ENCODE data around the gene HEMK1.

HEMK1 gene

DNA sequence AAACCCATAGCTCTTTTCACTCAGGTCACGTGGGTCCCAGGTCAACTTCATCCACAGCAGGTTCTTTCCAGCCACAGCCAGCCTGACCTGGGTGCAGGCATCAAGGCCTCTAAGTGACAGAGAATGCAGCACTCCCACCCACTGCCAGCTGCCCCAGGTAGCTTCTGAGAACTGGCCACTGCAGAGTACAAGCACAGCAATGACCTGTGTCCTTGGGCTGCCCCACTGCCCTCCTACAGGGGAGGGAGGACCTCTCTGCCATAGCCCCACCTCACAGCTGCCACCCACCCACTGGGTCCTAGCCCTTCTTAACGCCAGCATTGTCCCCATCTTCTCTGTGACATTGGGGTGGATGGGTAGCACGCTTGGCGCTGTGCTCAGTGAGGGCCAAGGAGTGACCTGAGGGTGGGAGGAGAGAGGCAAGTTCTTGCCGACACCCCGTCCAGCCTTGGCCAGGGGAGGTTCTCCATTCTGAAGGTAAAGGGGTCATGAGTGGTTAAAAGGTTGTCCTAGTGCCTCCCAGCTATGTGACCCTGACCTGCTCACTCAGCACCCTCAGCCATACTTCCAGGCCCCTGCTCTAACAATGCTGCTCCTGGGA lies 29.9 kb downstream of the HEMK1 start:
- TF ChIP-seq CTCF (IDR thresholded peaks at IDR 0.05; ENCODE audit: low read depth, low read length): no peak
- Histone ChIP-seq H3K4me1 (peaks cover 18% of the 10 kb centered on the region), H3K36me3 (no peaks in the 10 kb centered on the region), H3K9me3 (no peaks in the 10 kb centered on the region), H3K4me3 (ENCODE audit: low read depth, low read length) (no peak overlapping the region), H3K27me3 (no peaks in the 10 kb centered on the region)
- DNase-seq: no peak

GRCh38 chr3:50599716-50600118 lies 30.4 kb downstream of the HEMK1 start:
- Histone ChIP-seq H3K27me3 (no peaks in the 10 kb centered on the region), H3K4me3 (ENCODE audit: low read depth, low read length) (no peak overlapping the region), H3K9me3 (no peaks in the 10 kb centered on the region), H3K4me1 (peaks cover 18% of the 10 kb centered on the region), H3K36me3 (no peaks in the 10 kb centered on the region)
- no peak for TF ChIP-seq CTCF (IDR thresholded peaks at IDR 0.05; ENCODE audit: low read depth, low read length)
- no peak for DNase-seq

DNA sequence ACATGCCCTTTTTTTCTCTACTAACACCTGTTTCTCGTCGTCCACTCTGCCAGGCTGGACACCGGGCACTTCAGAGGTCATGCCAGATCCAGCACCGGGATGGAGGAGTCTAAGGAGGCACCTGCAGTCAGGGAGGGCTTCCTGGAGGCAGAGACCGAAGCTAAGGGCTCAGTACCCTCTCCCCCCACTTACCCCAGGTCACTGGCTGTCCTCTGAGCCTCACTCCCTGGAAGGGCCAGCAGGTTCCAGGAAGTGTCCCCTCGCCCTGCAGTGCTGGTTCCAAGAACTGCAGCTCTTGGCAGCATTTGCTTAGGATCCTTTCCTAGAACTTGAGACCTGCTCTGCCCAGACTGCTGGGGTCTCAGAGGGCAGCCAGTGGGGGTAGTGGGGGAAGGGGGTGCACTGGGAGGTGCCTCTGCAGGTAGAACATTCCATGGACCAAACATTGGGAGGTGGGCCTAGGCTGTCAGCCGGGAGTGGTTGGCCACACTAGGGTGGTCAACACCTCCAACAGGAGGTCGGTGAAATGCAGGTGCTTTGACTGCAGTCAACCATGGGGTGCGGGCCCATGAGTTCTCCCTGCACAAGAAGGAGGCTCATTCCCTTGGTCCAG lies 30.9 kb downstream of the HEMK1 start:
- Histone ChIP-seq H3K4me1 (peaks cover 18% of the 10 kb centered on the region), H3K4me3 (ENCODE audit: low read depth, low read length) (no peak overlapping the region), H3K9me3 (no peaks in the 10 kb centered on the region), H3K36me3 (no peaks in the 10 kb centered on the region), H3K27me3 (no peaks in the 10 kb centered on the region)
- no peak for DNase-seq
- TF ChIP-seq CTCF (IDR thresholded peaks at IDR 0.05; ENCODE audit: low read depth, low read length): no peak

- H3K4me3 ChIP-seq (ENCODE audit: low read depth, low read length): no peak overlapping the region
- peaks cover 18% of the 10 kb centered on the region for H3K4me1 ChIP-seq
- no peak for TF ChIP-seq CTCF (IDR thresholded peaks at IDR 0.05; ENCODE audit: low read depth, low read length)
- no peaks in the 10 kb centered on the region for H3K9me3 ChIP-seq
- H3K27me3 ChIP-seq: no peaks in the 10 kb centered on the region
- H3K36me3 ChIP-seq: no peaks in the 10 kb centered on the region
- DNase-seq: peak; percentile 82
Measured at GRCh38 chr3:50600841-50601591, 31.7 kb downstream of the HEMK1 start.

GRCh38 chr3:50602595-50603191 lies 33.4 kb downstream of the HEMK1 start:
- Histone ChIP-seq H3K27me3 (no peaks in the 10 kb centered on the region), H3K36me3 (no peaks in the 10 kb centered on the region), H3K4me1 (peaks cover 18% of the 10 kb centered on the region), H3K9me3 (no peaks in the 10 kb centered on the region), H3K4me3 (ENCODE audit: low read depth, low read length) (no peak overlapping the region)
- no peak for DNase-seq
- no peak for TF ChIP-seq CTCF (IDR thresholded peaks at IDR 0.05; ENCODE audit: low read depth, low read length)

Data from BE2C (cell line).